IMR-90 (cell line): ENCODE data around the gene BTK. TPM values are rescaled to one million over a fixed set of nuclear protein-coding genes. Genes with fewer than 3 reads are reported as not detected.

Experiments used
- ATAC-seq: fragments of 200-7000 bp; cut with Tn5 transposase; 2 replicates; pipeline ENCODE4 v1.9.1; 2020; ENCODE audit warnings: low read depth, mild to moderate bottlenecking, moderate library complexity
- BruUV-seq: library from RNA; stranded (reverse); fragments of 400-500 nt; replicated peaks from 2 replicates; lab custom pipeline; 2021; lab: Mats Ljungman, UMichigan
- CTCF ChIA-PET: fragments of 300-600 bp; formaldehyde crosslinking; extraction: SDS; loops from one replicate; lab custom pipeline; 2021; ENCODE audit warnings: antibody characterized with exemption; lab: Yijun Ruan, JAX
- POLR2A ChIA-PET: fragments of 300-600 bp; sonication (Branson Sonifier 250); formaldehyde crosslinking; loops from one replicate; lab custom pipeline; 2022; ENCODE audit warnings: antibody characterized with exemption; ENCODE audit not compliant: unreplicated experiment; lab: Charles Lee
- DNase-seq: peaks from one replicate; pipeline ENCODE4 v3.0.0; 2013
- H2AFZ ChIP-seq: replicated peaks from 2 replicates; pipeline ENCODE3; 2013; ENCODE audit warnings: low read length, mild to moderate bottlenecking; ENCODE audit not compliant: poor library complexity
- H2AK5ac ChIP-seq: 2 replicates; pipeline ENCODE4 v1.6.1; 2013; ENCODE audit warnings: low read depth, low read length, inconsistent platforms
- H2AK9ac ChIP-seq: replicated peaks from 2 replicates; pipeline ENCODE3; 2013; ENCODE audit warnings: mild to moderate bottlenecking, low read depth, low read length, moderate library complexity; ENCODE audit not compliant: poor library complexity
- H2BK120ac ChIP-seq: 2 replicates; pipeline ENCODE4 v1.6.1; 2013; ENCODE audit warnings: low read depth, low read length, inconsistent platforms
- H2BK15ac ChIP-seq: 3 replicates; pipeline ENCODE4 v1.6.1; 2013; ENCODE audit warnings: low read depth, low read length, inconsistent platforms
- H2BK20ac ChIP-seq: 2 replicates; pipeline ENCODE4 v1.6.1; 2013; ENCODE audit warnings: low read depth, mild to moderate bottlenecking, inconsistent platforms, low read length, moderate library complexity
- H2BK5ac ChIP-seq: 2 replicates; pipeline ENCODE4 v1.6.1; 2013; ENCODE audit warnings: mild to moderate bottlenecking, low read depth, low read length, inconsistent platforms; ENCODE audit not compliant: poor library complexity, severe bottlenecking
- H3K14ac ChIP-seq: replicated peaks from 2 replicates; pipeline ENCODE4 v1.6.1; 2013; ENCODE audit warnings: low read depth, low read length, inconsistent platforms
- H3K18ac ChIP-seq: 2 replicates; pipeline ENCODE4 v1.6.1; 2013; ENCODE audit warnings: low read depth, low read length, control low read depth
- H3K23ac ChIP-seq: 2 replicates; pipeline ENCODE4 v1.6.1; 2013; ENCODE audit warnings: low read depth, low read length, inconsistent platforms
- H3K27ac ChIP-seq: 2 replicates; pipeline ENCODE4 v1.5.1; 2013; ENCODE audit warnings: mild to moderate bottlenecking, control low read depth, low read length; ENCODE audit not compliant: insufficient read depth
- H3K27me3 ChIP-seq: 2 replicates; pipeline ENCODE4 v1.6.1; 2013; ENCODE audit warnings: low read length; ENCODE audit not compliant: control insufficient read depth, insufficient read depth
- H3K36me3 ChIP-seq: 2 replicates; pipeline ENCODE4 v1.6.1; 2013; ENCODE audit warnings: low read length, mixed read lengths; ENCODE audit not compliant: control insufficient read depth, insufficient read depth
- H3K4ac ChIP-seq: 2 replicates; pipeline ENCODE4 v1.6.1; 2013; ENCODE audit warnings: low read depth, low read length, inconsistent platforms
- H3K4me1 ChIP-seq: 2 replicates; pipeline ENCODE4 v1.6.1; 2013; ENCODE audit warnings: low read length, mixed read lengths; ENCODE audit not compliant: control insufficient read depth, insufficient read depth
- H3K4me2 ChIP-seq: 2 replicates; pipeline ENCODE4 v1.6.1; 2013; ENCODE audit warnings: low read depth, mild to moderate bottlenecking, control low read depth, low read length, moderate library complexity
- H3K4me3 ChIP-seq: 2 replicates; pipeline ENCODE4 v1.5.1; 2013; ENCODE audit warnings: low read depth, mild to moderate bottlenecking, control low read depth, low read length, moderate library complexity; ENCODE audit not compliant: insufficient read depth
- H3K56ac ChIP-seq: 2 replicates; pipeline ENCODE4 v1.6.1; 2013; ENCODE audit warnings: low read length, inconsistent platforms; ENCODE audit not compliant: insufficient read depth; ENCODE audit errors: extremely low read depth
- H3K79me1 ChIP-seq, 2 experiments: 2 replicates each; pipeline ENCODE4 v1.6.1; 2013; ENCODE audit warnings: low read length in 2 of 2, inconsistent platforms in 1 of 2, low read depth in 1 of 2
- H3K9ac ChIP-seq: 2 replicates; pipeline ENCODE4 v1.6.1; 2013; ENCODE audit warnings: low read depth, low read length, control low read depth
- H3K9me1 ChIP-seq: 2 replicates; pipeline ENCODE4 v1.6.1; 2013; ENCODE audit warnings: low read length, inconsistent platforms; ENCODE audit not compliant: insufficient read depth
- H3K9me3 ChIP-seq: 2 replicates; pipeline ENCODE4 v1.6.1; 2013; ENCODE audit warnings: low read length; ENCODE audit not compliant: control insufficient read depth, insufficient read depth
- H4K20me1 ChIP-seq: 2 replicates; pipeline ENCODE4 v1.6.1; 2013; ENCODE audit warnings: low read length, inconsistent platforms; ENCODE audit not compliant: insufficient read depth
- H4K5ac ChIP-seq: 2 replicates; pipeline ENCODE4 v1.6.1; 2013; ENCODE audit warnings: mild to moderate bottlenecking, low read depth, low read length, control low read depth
- H4K8ac ChIP-seq, 2 experiments: 2 replicates each; pipeline ENCODE4 v1.6.1; 2013; ENCODE audit warnings: low read depth in 2 of 2, low read length in 2 of 2, control low read depth in 1 of 2, inconsistent platforms in 1 of 2
- H4K91ac ChIP-seq: 2 replicates; pipeline ENCODE4 v1.6.1; 2013; ENCODE audit warnings: low read depth, low read length, inconsistent platforms; ENCODE audit not compliant: insufficient read depth
- BHLHE40 ChIP-seq: fragments of 150-350 bp; IDR thresholded peaks from 2 replicates; pipeline ENCODE4 v1.6.1; 2016; ENCODE audit warnings: mild to moderate bottlenecking, low read depth, low read length
- CEBPB ChIP-seq: IDR thresholded peaks from 2 replicates; pipeline ENCODE4 v1.6.1; 2012; ENCODE audit warnings: low read depth, low read length, improper control_type of control experiment
- CHD1 ChIP-seq: IDR thresholded peaks from 2 replicates; pipeline ENCODE4 v1.6.1; 2012; ENCODE audit warnings: low read depth, low read length, improper control_type of control experiment
- CTCF ChIP-seq: conservative IDR thresholded peaks from 2 replicates; pipeline ENCODE4 v1.5.1; 2012; ENCODE audit warnings: mild to moderate bottlenecking, low read depth, low read length, improper control_type of control experiment
- ELK1 ChIP-seq: fragments of 150-350 bp; IDR thresholded peaks from 2 replicates; pipeline ENCODE4 v1.6.1; 2016; ENCODE audit warnings: low read depth, mild to moderate bottlenecking, low read length, moderate library complexity, borderline replicate concordance
- FOS ChIP-seq: fragments of 150-350 bp; IDR thresholded peaks from 2 replicates; pipeline ENCODE4 v1.6.1; 2016; ENCODE audit warnings: low read depth, low read length
- MAFK ChIP-seq: IDR thresholded peaks from 2 replicates; pipeline ENCODE4 v1.6.1; 2012; ENCODE audit warnings: low read depth, low read length, improper control_type of control experiment
- MAZ ChIP-seq: IDR thresholded peaks from 2 replicates; pipeline ENCODE4 v1.6.1; 2012; ENCODE audit warnings: low read depth, mild to moderate bottlenecking, low read length, improper control_type of control experiment, moderate library complexity, borderline replicate concordance
- MXI1 ChIP-seq: IDR thresholded peaks from 2 replicates; pipeline ENCODE4 v1.6.1; 2012; ENCODE audit warnings: low read depth, mild to moderate bottlenecking, low read length, moderate library complexity, borderline replicate concordance
- NFE2L2 ChIP-seq: fragments of 150-350 bp; IDR thresholded peaks from 2 replicates; pipeline ENCODE4 v1.6.1; 2016; ENCODE audit warnings: low read depth, mild to moderate bottlenecking, low read length
- POLR2A ChIP-seq: IDR thresholded peaks from 2 replicates; pipeline ENCODE4 v1.6.1; 2012; ENCODE audit warnings: mild to moderate bottlenecking, low read depth, low read length
- RAD21 ChIP-seq: IDR thresholded peaks from 2 replicates; pipeline ENCODE4 v1.6.1; 2012; ENCODE audit warnings: low read length, improper control_type of control experiment
- RCOR1 ChIP-seq: IDR thresholded peaks from 2 replicates; pipeline ENCODE4 v1.6.1; 2012; ENCODE audit warnings: mild to moderate bottlenecking, low read length, improper control_type of control experiment; ENCODE audit not compliant: insufficient replicate concordance
- RFX5 ChIP-seq: IDR thresholded peaks from 2 replicates; pipeline ENCODE4 v1.8.0; 2012; ENCODE audit warnings: low read depth, mild to moderate bottlenecking, low read length, moderate library complexity
- SMC3 ChIP-seq: fragments of 150-350 bp; IDR thresholded peaks from 2 replicates; pipeline ENCODE4 v1.6.1; 2016; ENCODE audit warnings: low read depth, mild to moderate bottlenecking, antibody characterized with exemption, low read length, moderate library complexity
- USF2 ChIP-seq: fragments of 150-350 bp; IDR thresholded peaks from 2 replicates; pipeline ENCODE4 v1.6.1; 2017; ENCODE audit warnings: mild to moderate bottlenecking, antibody characterized with exemption, low read length, low read depth
- WGBS, 2 experiments: methylation state at CpG; one replicate each; pipeline versions ENCODE4 v1.1.5 to v1.1.7; 2013; ENCODE audit warnings: missing lambda C conversion rate in 2 of 2; ENCODE audit not compliant: insufficient read length in 1 of 2; ENCODE audit errors: extremely low coverage in 2 of 2; 5-methylcytosine and 5-hydroxymethylcytosine counted together
- dilution Hi-C: fragments of 300-500 bp; cut with HindIII; formaldehyde crosslinking; loops from one replicate; pipeline ENCODE4 v1.14.3; 2018; ENCODE audit warnings: low sequenced_read_pairs; ENCODE audit not compliant: unreplicated experiment
- in situ Hi-C: fragments of 300-500 bp; cut with MboI; formaldehyde crosslinking; loops from 3 replicates; pipeline ENCODE4 v1.14.3; 2019; ENCODE audit warnings: low sequenced_read_pairs, inconsistent platforms, mixed read lengths
- intact Hi-C: fragments of 100-400 bp; cut with micrococcal nuclease; formaldehyde crosslinking; loops from 2 replicates; pipeline ENCODE4 v1.10.0; 2022
- polyA plus RNA-seq, 3 experiments: library from polyadenylated mRNA; depleted of rRNA; stranded (reverse); fragments of >200 nt; gene quantifications; 2 replicates each; pipeline ENCODE4 v1.2.3, GENCODE V29; 2012; ENCODE audit warnings: low replicate concordance in 1 of 3
- total RNA-seq: library from RNA; depleted of rRNA; stranded (reverse); fragments of >200 nt; gene quantifications from 2 replicates; pipeline ENCODE4 v1.2.3, GENCODE V29; 2012

Gene BTK
- total and polyA plus RNA-seq, 2 of the 4 experiments (the other 2 are of a cell fraction), result not detected

DNA sequence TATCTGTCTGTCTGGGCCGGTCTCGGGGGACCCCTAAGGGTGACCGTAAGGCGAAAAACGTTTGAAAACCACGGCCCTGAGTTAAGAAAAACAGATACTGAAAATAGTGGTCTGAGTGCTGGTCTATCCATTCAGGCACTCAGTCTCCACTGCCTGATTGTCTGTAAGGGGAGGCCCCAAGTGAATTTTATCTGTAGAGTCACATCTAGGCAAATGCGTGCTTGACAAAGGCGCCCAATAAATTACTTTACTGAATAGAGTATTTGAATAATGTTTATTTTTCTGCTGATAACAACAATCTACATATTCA lies 22.5 kb upstream of the BTK start:
- H3K23ac ChIP-seq, result peak overlapping the region; percentile 53; the same call in 1 of the 2 replicates
- H3K18ac ChIP-seq, result peak overlapping the region; percentile 13; the same call in 1 of the 2 replicates
- ATAC-seq (no peak), DNase-seq (no peak)
- H2AFZ ChIP-seq, result peak overlapping the region; percentile 86
- peaks cover 12% of the 10 kb centered on the region for H3K36me3 ChIP-seq
- H3K9me3 ChIP-seq, result no peaks in the 10 kb centered on the region
- peak overlapping the region; percentile 97 for H3K27ac ChIP-seq
- peak overlapping the region; percentile 45; the same call in 1 of the 2 replicates for H3K4ac ChIP-seq
- intact Hi-C loops, result no loop called here
- CTCF ChIA-PET, result no interaction called here
- H4K91ac ChIP-seq, result no peak overlapping the region
- H3K9me1 ChIP-seq, result no peaks in the 10 kb centered on the region
- 10% methylated on average over 2 of the region's 8 CpGs; no CpG with 5 or more reads in 1 of the 2 experiments for WGBS, 2 experiments
- peaks cover 11% of the 10 kb centered on the region for H4K20me1 ChIP-seq
- H3K4me2 ChIP-seq, result peak overlapping the region; percentile 47; the same call in 1 of the 2 replicates
- no TSS peak for BruUV-seq
- H3K14ac ChIP-seq, result peak overlapping the region; percentile 57
- TF ChIP-seq POLR2A (no peak; the same call in none of the 2 replicates), MAZ (no peak), RCOR1 (no peak), SMC3 (no peak), CEBPB (no peak), MAFK (no peak), CHD1 (0 out of 2 replicates have a peak, but pooled peaks have one; percentile 62), FOS (no peak), ELK1 (no peak), USF2 (no peak), MXI1 (no peak), RAD21 (no peak), NFE2L2 (no peak), CTCF (0 out of 2 replicates have a peak, but pooled peaks have one; percentile 8), RFX5 (no peak), BHLHE40 (no peak)
- H2AK9ac ChIP-seq, result peak overlapping the region; percentile 44
- peak overlapping the region; percentile 85 for H2BK5ac ChIP-seq
- POLR2A ChIA-PET, result no interaction called here
- no peak overlapping the region for H2BK120ac ChIP-seq
- peak overlapping the region; percentile 75 for H3K4me3 ChIP-seq
- H2BK20ac ChIP-seq, result no peak overlapping the region
- H2AK5ac ChIP-seq, result no peak overlapping the region
- H4K5ac ChIP-seq, result peak overlapping the region; percentile 56; the same call in 1 of the 2 replicates
- no peaks in the 10 kb centered on the region for H3K27me3 ChIP-seq
- H3K56ac ChIP-seq, result peak overlapping the region; percentile 46; the same call in 1 of the 2 replicates
- peaks cover 0 to 6% of the 10 kb centered on the region in 2 experiments; a peak in 1 of 4 replicates for H3K79me1 ChIP-seq
- dilution Hi-C loops, result no loop called here
- H2BK15ac ChIP-seq, result no peak overlapping the region
- H3K4me1 ChIP-seq, result no peaks in the 10 kb centered on the region
- peak overlapping the region; percentile 92 for H3K9ac ChIP-seq
- in situ Hi-C loops, result no loop called here
- peak overlapping the region in 1 of 2 experiments; percentile 50; a peak in 2 of 4 replicates for H4K8ac ChIP-seq
